Kidney (tissue), 14 donors: ENCODE measurements around the gene IMPG1. TPM values are rescaled to one million over a fixed set of nuclear protein-coding genes. Genes with fewer than 3 reads are reported as not detected.
A peak's percentile ranks its signal among the peaks of the same experiment; 100 is the strongest.

Source experiments
- DNase-seq, 5 donors: peaks; one replicate each; pipeline ENCODE4 v3.0.0-alpha.2; 2013 to 2020
- FAIRE-seq: peaks from 2 replicates; lab custom pipeline; 2012; peaks lifted over from hg19 to GRCh38; lab: Jason Lieb, UNC
- H3K27ac ChIP-seq, 2 donors: one replicate each; pipeline ENCODE4 v1.7.0; 2013; ENCODE audit warnings: low read depth in 2 of 2, low read length in 2 of 2, inconsistent platforms in 1 of 2
- H3K27me3 ChIP-seq: one replicate; pipeline ENCODE4 v1.7.1; 2013; ENCODE audit warnings: low read length, inconsistent platforms; ENCODE audit not compliant: control insufficient read depth, insufficient read depth
- H3K36me3 ChIP-seq, 3 donors: one replicate each; pipeline versions ENCODE4 v1.7.0 to v1.7.1; 2013; ENCODE audit warnings: low read length in 3 of 3, control low read depth in 1 of 3, inconsistent platforms in 1 of 3; ENCODE audit not compliant: insufficient read depth in 3 of 3, control insufficient read depth in 2 of 3
- H3K4me1 ChIP-seq, 3 donors: one replicate each; pipeline versions ENCODE4 v1.7.0 to v1.7.1; 2013; ENCODE audit warnings: low read length in 3 of 3, inconsistent platforms in 1 of 3, low read depth in 1 of 3; ENCODE audit not compliant: control insufficient read depth in 2 of 3, insufficient read depth in 2 of 3
- H3K4me3 ChIP-seq, 3 donors: one replicate each; pipeline versions ENCODE4 v1.7.0 to v1.8.1; 2013; ENCODE audit warnings: low read length in 3 of 3, control low read depth in 1 of 3, inconsistent platforms in 1 of 3
- H3K9ac ChIP-seq, 3 donors: one replicate each; pipeline versions ENCODE4 v1.7.0 to v1.7.1; 2013; ENCODE audit warnings: low read length in 3 of 3, control low read depth in 1 of 3, inconsistent platforms in 1 of 3
- H3K9me3 ChIP-seq, 3 donors: one replicate each; pipeline versions ENCODE4 v1.7.0 to v1.7.1; 2013; ENCODE audit warnings: low read length in 3 of 3, control low read depth in 1 of 3, inconsistent platforms in 1 of 3; ENCODE audit not compliant: control insufficient read depth in 2 of 3, insufficient read depth in 1 of 3
- intact Hi-C: fragments of 100-400 bp; cut with DNase I; formaldehyde crosslinking; loops from one replicate; pipeline ENCODE4 v1.11.1; 2022
- polyA plus RNA-seq: library from polyadenylated mRNA; stranded (reverse); fragments of 350-450 nt; fragmentation: Illumina TruSeq; extraction: RNeasy Lipid Tissue Mini Kit (QIAGEN cat#74804); gene quantifications from one replicate; pipeline ENCODE4 v1.2.3, GENCODE V29; 2014; ENCODE audit warnings: low read depth, low replicate concordance; ENCODE audit not compliant: insufficient read depth
- total RNA-seq: library from RNA; stranded (reverse); fragmentation: NEBNext Ultra II Directional; extraction: Animal tissue kit (Norgen Biotek cat#: 25700); gene quantifications from one replicate; pipeline ENCODE4 v1.2.1, GENCODE V29; 2021
- TF ChIP-seq, protein P1 (sequence below): IDR thresholded peaks from 3 replicates; pipeline ENCODE4 v1.5.1; 2012; ENCODE audit warnings: mild to moderate bottlenecking, moderate library complexity, borderline replicate concordance; ENCODE audit not compliant: insufficient read depth; ENCODE audit errors: extremely low read depth
- donor health status: control.
- donor health status: control.
- donor health status: control.
- donor health status: control.
- donor health status: control.
- donor health status: DM: yes; HTN: yes; CAD: no.
- donor health status: Normal renal cell carcinoma (clear cell type).

Gene IMPG1
- total and polyA plus RNA-seq, 2 donors from 2014 or later = 0.69 TPM; not detected in 1

- no peak overlapping the region for H3K9ac ChIP-seq
- H3K4me1 ChIP-seq = no peaks in the 10 kb centered on the region
- no peak overlapping the region for H3K27ac ChIP-seq
- intact Hi-C loops = no loop called here
- no peak overlapping the region for H3K4me3 ChIP-seq
- H3K9me3 ChIP-seq = no peaks in the 10 kb centered on the region
- TF ChIP-seq, protein P1, sequence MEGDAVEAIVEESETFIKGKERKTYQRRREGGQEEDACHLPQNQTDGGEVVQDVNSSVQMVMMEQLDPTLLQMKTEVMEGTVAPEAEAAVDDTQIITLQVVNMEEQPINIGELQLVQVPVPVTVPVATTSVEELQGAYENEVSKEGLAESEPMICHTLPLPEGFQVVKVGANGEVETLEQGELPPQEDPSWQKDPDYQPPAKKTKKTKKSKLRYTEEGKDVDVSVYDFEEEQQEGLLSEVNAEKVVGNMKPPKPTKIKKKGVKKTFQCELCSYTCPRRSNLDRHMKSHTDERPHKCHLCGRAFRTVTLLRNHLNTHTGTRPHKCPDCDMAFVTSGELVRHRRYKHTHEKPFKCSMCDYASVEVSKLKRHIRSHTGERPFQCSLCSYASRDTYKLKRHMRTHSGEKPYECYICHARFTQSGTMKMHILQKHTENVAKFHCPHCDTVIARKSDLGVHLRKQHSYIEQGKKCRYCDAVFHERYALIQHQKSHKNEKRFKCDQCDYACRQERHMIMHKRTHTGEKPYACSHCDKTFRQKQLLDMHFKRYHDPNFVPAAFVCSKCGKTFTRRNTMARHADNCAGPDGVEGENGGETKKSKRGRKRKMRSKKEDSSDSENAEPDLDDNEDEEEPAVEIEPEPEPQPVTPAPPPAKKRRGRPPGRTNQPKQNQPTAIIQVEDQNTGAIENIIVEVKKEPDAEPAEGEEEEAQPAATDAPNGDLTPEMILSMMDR = no peak
- H3K36me3 ChIP-seq = peaks cover 0 to 26% (median 2%) of the 10 kb centered on the region in 3 donors
- H3K27me3 ChIP-seq = no peaks in the 10 kb centered on the region
- DNase-seq = no peak
- FAIRE-seq = no peak
Observed at GRCh38 chr6:75896526-75896925, 175.9 kb downstream of the IMPG1 start.

DNA sequence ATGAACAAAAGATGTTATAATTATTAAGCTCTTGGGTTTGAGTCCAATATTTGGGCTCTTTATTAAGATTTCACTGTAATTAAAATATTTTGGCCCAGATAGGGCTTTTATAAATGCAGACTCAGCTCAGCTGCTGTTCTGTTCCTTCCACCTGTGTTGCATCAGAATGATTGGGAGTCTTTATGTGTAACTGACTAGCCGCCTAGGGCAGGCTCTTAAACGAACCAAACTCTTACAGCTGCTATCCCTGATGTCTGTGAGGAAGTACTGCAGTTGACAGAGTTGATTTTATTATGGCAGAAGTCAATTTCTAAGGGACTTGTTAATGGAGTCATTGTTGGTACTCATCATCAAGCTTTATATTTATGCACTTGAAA lies 178.7 kb downstream of the IMPG1 start:
- FAIRE-seq = no peak
- Histone ChIP-seq H3K4me1 (no peaks in the 10 kb centered on the region), H3K27me3 (no peaks in the 10 kb centered on the region), H3K36me3 (peaks cover 0 to 26% (median 2%) of the 10 kb centered on the region in 3 donors), H3K27ac (no peak overlapping the region), H3K9me3 (no peaks in the 10 kb centered on the region), H3K4me3 (no peak overlapping the region), H3K9ac (no peak overlapping the region)
- no peak for DNase-seq
- intact Hi-C loops = no loop called here
- TF ChIP-seq, protein P1 = no peak

DNA sequence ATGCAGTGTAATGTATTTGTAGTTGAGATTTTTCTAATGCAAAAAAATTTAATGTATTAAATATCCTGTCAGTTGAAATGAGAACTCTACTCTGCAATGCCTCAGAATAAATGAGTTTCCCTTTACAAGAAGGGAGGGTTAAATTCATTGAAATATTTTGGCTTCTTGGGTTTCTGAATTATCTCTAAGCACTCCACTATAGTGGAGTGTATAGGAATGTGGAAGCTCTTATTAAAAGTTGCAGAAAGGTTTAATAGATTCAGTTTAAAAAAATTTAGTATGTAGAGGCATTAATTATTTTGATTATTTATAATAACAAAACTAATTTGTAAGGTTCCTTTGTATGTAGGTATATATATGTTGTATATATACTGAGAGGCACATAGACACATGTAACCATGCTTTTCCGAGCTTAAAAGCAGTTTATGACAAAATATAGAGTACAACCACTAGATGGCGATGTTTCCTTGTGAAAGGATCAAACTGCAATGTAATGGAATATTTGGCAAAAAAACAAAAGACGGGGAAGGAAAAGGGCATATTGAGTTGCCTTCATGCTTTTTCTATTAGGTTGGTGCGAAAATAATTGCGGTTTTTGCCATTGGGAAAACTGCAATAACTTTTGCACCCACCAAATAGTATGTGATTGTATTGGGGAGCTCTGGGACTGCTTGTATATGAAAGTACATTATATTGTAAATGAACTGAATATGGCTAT lies 179.2 kb downstream of the IMPG1 start:
- no peaks in the 10 kb centered on the region for H3K4me1 ChIP-seq
- TF ChIP-seq, protein P1 = peak; percentile 54
- no peak overlapping the region for H3K4me3 ChIP-seq
- peak in 2 of 5 donors; percentile 79 to 84 for DNase-seq
- peaks cover 0 to 22% (median 2%) of the 10 kb centered on the region in 3 donors for H3K36me3 ChIP-seq
- intact Hi-C loops = no loop called here
- no peak overlapping the region for H3K9ac ChIP-seq
- peak; percentile 66 for FAIRE-seq
- no peak overlapping the region for H3K27ac ChIP-seq
- no peaks in the 10 kb centered on the region for H3K27me3 ChIP-seq
- no peaks in the 10 kb centered on the region for H3K9me3 ChIP-seq
